ENCODE data around the gene KCNS1.
A peak's percentile ranks its signal among the peaks of the same experiment; 100 is the strongest.
"Not testable (repeated sequence)": the region's sequence is repeated elsewhere in the genome, so short reads cannot be mapped to it uniquely, and the experiment has no call there.

Gene KCNS1

GRCh38 chr20:45100563-45101245 is at the start of gene KCNS1:
Gene KCNS1, minus strand, starts transcription at chr20:45101127. Its CDS starts 1,891 bp downstream, at chr20:45099236.
- DNase-seq: no peak

GRCh38 chr20:45149062-45149461 is 48.1 kb upstream of the KCNS1 start:
- no peak for DNase-seq

- no peak for DNase-seq
Observed at GRCh38 chr20:45140836-45141235, 39.9 kb upstream of the KCNS1 start.

- not testable (repeated sequence) for DNase-seq
Observed at GRCh38 chr20:45139733-45140375, 38.9 kb upstream of the KCNS1 start.

- DNase-seq: peak; percentile 72
Observed at GRCh38 chr20:45138561-45139300, 37.8 kb upstream of the KCNS1 start.

GRCh38 chr20:45136911-45137310 is 36.0 kb upstream of the KCNS1 start:
- DNase-seq: no peak

- no peak for DNase-seq
Observed at GRCh38 chr20:45128099-45128498, 27.2 kb upstream of the KCNS1 start.

GRCh38 chr20:45124365-45124764 is 23.4 kb upstream of the KCNS1 start, which contains the start of gene WFDC12:
Gene WFDC12, minus strand, starts transcription at chr20:45124465. Its CDS starts 18 bp downstream, at chr20:45124447.
- DNase-seq: no peak

- DNase-seq: no peak
Observed at GRCh38 chr20:45121388-45121787, 20.5 kb upstream of the KCNS1 start.

- no peak for DNase-seq
Observed at GRCh38 chr20:45119556-45120266, 18.8 kb upstream of the KCNS1 start.

- DNase-seq: no peak
Observed at GRCh38 chr20:45118028-45118427, 17.1 kb upstream of the KCNS1 start.

- no peak for DNase-seq
Observed at GRCh38 chr20:45117581-45117980, 16.7 kb upstream of the KCNS1 start.

- no peak for DNase-seq
Observed at GRCh38 chr20:45115829-45116228, 14.9 kb upstream of the KCNS1 start.

- DNase-seq: no peak
Observed at GRCh38 chr20:45115386-45115774, 14.5 kb upstream of the KCNS1 start.

- DNase-seq: no peak
Observed at GRCh38 chr20:45114465-45115385, 13.8 kb upstream of the KCNS1 start, which contains the start of gene WFDC5. Gene WFDC5, minus strand, starts transcription at chr20:45115174. Its CDS starts 91 bp downstream, at chr20:45115083.

GRCh38 chr20:45113865-45114264 is 12.9 kb upstream of the KCNS1 start:
- DNase-seq: no peak

- DNase-seq: no peak
Observed at GRCh38 chr20:45112754-45113153, 11.8 kb upstream of the KCNS1 start.

- DNase-seq: peak; percentile 29
Observed at GRCh38 chr20:45111799-45112471, 11.0 kb upstream of the KCNS1 start.

GRCh38 chr20:45111285-45111684 is 10.4 kb upstream of the KCNS1 start:
- no peak for DNase-seq

GRCh38 chr20:45110301-45110700 is 9.4 kb upstream of the KCNS1 start:
- no peak for DNase-seq

GRCh38 chr20:45109634-45110033 is 8.7 kb upstream of the KCNS1 start:
- no peak for DNase-seq
